Activated effector memory CD4-positive, alpha-beta T cell treated with anti-CD3 and anti-CD28 coated beads, Interleukin-2, amount 50 U/mL, for 16 hours (primary cell): ENCODE measurements around the gene STK38L.

ENCODE experiments used
- DNase-seq: peaks from one replicate; pipeline ENCODE4 v3.0.0-alpha.2; 2020

Gene STK38L

DNA sequence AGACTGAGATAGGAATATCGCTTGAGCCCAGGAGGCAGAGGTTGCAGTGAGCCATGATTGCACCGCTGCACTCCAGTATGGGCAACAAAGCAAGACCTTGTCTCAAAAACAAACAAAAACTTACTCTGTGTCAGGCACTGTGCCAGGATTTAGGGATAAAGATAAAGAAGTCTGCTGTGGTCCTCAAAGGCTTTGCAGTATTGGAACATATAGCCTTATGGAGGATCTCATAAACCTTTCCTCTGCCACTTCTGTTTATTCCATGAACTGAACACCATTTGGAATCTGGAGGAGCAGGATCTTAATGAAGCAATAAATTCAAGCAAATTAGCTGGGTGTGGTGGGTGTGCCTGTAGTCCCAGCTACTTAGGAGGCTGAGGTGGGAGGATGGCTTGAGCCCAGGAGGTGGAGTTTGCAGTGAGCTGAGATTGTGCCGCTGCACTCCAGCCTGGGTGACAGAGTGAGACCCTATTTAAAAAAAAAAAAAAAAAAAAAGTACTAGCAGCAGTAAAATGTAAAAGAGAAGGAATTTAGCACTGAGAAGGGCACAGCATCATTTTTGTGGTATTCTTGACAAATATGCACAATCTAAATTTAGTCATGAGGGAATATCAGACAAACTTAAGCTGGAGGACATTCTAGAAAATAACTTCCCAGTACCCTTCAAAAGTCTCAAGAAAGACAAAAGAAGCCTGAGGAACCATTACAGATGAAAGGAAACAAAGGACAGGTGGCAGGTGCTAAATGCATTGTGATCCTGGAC lies 115.7 kb downstream of the STK38L start:
- DNase-seq, result no peak

GRCh38 chr12:27361372-27361771 lies 117.3 kb downstream of the STK38L start:
- DNase-seq, result no peak

- no peak for DNase-seq
Observed at GRCh38 chr12:27366621-27367020, 122.5 kb downstream of the STK38L start.

DNA sequence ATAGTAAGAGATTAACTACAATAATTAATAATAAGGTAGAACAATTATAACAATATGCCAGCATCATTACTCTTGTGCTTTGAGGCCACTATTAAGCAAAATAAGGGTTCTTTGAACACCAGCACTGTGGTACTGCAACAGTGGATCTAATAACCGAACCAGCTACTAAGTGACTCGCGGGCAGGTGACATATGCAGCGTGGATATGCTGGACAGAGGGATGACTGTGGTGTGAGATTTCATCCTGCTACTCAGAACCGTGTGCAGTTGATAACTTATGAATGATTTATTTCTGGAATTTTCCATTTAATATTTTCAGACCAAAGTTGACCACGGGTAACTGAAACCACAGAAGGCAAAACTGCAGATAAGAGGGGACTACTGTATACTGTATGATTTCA lies 123.0 kb downstream of the STK38L start:
- no peak for DNase-seq
